ENCODE results near the gene TMA7. TPM values are rescaled to one million over a fixed set of nuclear protein-coding genes. Genes with fewer than 3 reads are reported as not detected.
"Not testable (repeated sequence)": the region's sequence is repeated elsewhere in the genome, so short reads cannot be mapped to it uniquely, and the experiment has no call there.

The TMA7 gene
- total RNA-seq, 1 donor from 2014 or later = 251 TPM

GRCh38 chr3:48474619-48475018 lies 34.6 kb downstream of the TMA7 start:
- DNase-seq (ENCODE audit: missing footprints) (no peak), ATAC-seq (no peak)
- intact Hi-C loops (cut with DNase I) = no loop called here

- no peak for ATAC-seq
These were observed 35.1 kb downstream of the TMA7 start for GRCh38 chr3:48475188-48475587.

GRCh38 chr3:48476426-48477053 lies 36.5 kb downstream of the TMA7 start:
- DNase-seq (ENCODE audit: missing footprints) = no peak
- intact Hi-C loops (cut with DNase I) = no loop called here
- ATAC-seq = no peak

More at GRCh38 chr3:48475188-48475587, 35.1 kb downstream of the TMA7 start:
- intact Hi-C loops (cut with DNase I) = no loop called here
- DNase-seq (ENCODE audit: missing footprints) = no peak

- ATAC-seq (no peak), DNase-seq (ENCODE audit: missing footprints) (no peak)
- intact Hi-C loops (cut with DNase I) = no loop called here
These were observed 38.0 kb downstream of the TMA7 start for GRCh38 chr3:48477959-48478520.

- DNase-seq (ENCODE audit: missing footprints) = no peak
- intact Hi-C loops (cut with DNase I) = no loop called here
- no peak for ATAC-seq
These were observed 38.8 kb downstream of the TMA7 start for GRCh38 chr3:48478626-48479555.

- ATAC-seq; intact Hi-C loops (cut with DNase I); DNase-seq (ENCODE audit: missing footprints): not testable (repeated sequence)
These were observed 40.8 kb downstream of the TMA7 start for GRCh38 chr3:48480891-48481290.

GRCh38 chr3:48482822-48483221 lies 42.8 kb downstream of the TMA7 start:
- ATAC-seq; DNase-seq (ENCODE audit: missing footprints); intact Hi-C loops (cut with DNase I): not testable (repeated sequence)

- DNase-seq (ENCODE audit: missing footprints) (no peak), ATAC-seq (no peak)
- intact Hi-C loops (cut with DNase I) = no loop called here
These were observed 46.9 kb downstream of the TMA7 start for GRCh38 chr3:48486952-48487351.

- intact Hi-C loops (cut with DNase I) = no loop called here
- ATAC-seq = no peak
- no peak for DNase-seq (ENCODE audit: missing footprints)
These were observed 52.6 kb downstream of the TMA7 start for GRCh38 chr3:48492461-48493202.

GRCh38 chr3:48493203-48493501 lies 53.1 kb downstream of the TMA7 start:
- intact Hi-C loops (cut with DNase I) = no loop called here
- no peak for ATAC-seq
- no peak for DNase-seq (ENCODE audit: missing footprints)

Other genes with a start within 250 kb of the TMA7 start
- 1.5 TPM for gene CAMP, start 216.8 kb upstream of the TMA7 start, total RNA-seq
- gene ZNF589, start 199.2 kb upstream of the TMA7 start, total RNA-seq = 6.2 TPM
- 20.0 TPM for gene NME6, start 138.9 kb upstream of the TMA7 start, total RNA-seq
- gene SPINK8, start 106.6 kb upstream of the TMA7 start, total RNA-seq = not detected
- not detected for gene FBXW12, start 68.0 kb upstream of the TMA7 start, total RNA-seq
- 45.4 TPM for gene PLXNB1, start 10.2 kb upstream of the TMA7 start, total RNA-seq
- 13.3 TPM for gene CCDC51, start 138 bp upstream of the TMA7 start, total RNA-seq
- gene ATRIP, start 6.5 kb downstream of the TMA7 start, total RNA-seq = 3.2 TPM
- gene SHISA5, start 63.9 kb downstream of the TMA7 start, total RNA-seq = 57.3 TPM
- 2.4 TPM for gene PFKFB4, start 116.5 kb downstream of the TMA7 start, total RNA-seq
- not detected for gene UCN2, start 123.5 kb downstream of the TMA7 start, total RNA-seq
- gene COL7A1, start 155.1 kb downstream of the TMA7 start, total RNA-seq = 14.9 TPM
- 1,186 TPM for gene UQCRC1, start 169.4 kb downstream of the TMA7 start, total RNA-seq
- not detected for gene TMEM89, start 181.5 kb downstream of the TMA7 start, total RNA-seq
- 14.1 TPM for gene SLC26A6, start 195.2 kb downstream of the TMA7 start, total RNA-seq
- gene CELSR3, start 222.6 kb downstream of the TMA7 start, total RNA-seq = 0.38 TPM
- 15.4 TPM for gene NCKIPSD, start 245.7 kb downstream of the TMA7 start, total RNA-seq